ENCODE data around the gene IRGC. TPM values are rescaled to one million over a fixed set of nuclear protein-coding genes. Genes with fewer than 3 reads are reported as not detected.

IRGC gene
- total RNA-seq, 4 donors from 2014 or later: not detected

DNA sequence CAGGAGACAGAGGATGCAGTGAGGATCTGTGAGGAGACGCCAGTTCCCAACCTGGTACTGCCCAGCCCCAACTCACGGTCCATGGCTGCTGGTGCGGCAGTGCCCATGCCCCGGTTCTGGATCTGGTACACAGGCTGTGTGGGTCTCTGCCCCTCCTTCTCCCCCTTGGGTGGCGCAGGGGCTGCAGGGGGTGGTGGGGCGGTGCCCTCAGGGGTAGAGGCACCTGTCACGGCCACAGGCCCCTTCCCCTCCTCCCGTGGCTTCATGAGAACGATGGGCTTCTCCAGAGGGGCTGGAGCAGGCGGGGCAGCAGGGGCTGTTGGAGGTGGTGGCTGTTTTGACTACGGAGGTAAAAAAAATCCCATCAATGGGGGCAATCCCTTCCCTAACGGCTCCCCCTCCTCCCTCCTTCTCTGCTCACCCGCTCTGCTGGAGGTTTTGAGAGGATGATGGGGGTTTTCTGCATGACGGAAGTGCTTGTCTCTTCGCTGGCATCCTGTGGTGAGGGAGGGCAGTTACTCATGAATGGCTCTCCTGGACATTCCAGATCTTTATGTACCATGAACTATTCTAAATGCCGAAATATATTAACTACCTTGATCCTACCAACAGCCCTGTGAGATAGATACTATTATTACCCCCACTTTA is 31.8 kb downstream of the IRGC start:
- Histone ChIP-seq H3K9me3 (no peaks in the 10 kb centered on the region), H3K4me3 (no peak overlapping the region), H3K27ac (no peak overlapping the region), H3K36me3 (peaks cover 2 to 89% (median 22%) of the 10 kb centered on the region in 3 donors), H3K4me1 (peaks cover 0 to 35% (median 13%) of the 10 kb centered on the region in 4 donors), H3K27me3 (no peaks in the 10 kb centered on the region)
- TF ChIP-seq EP300 (IDR thresholded peaks at IDR 0.05) (no peak), POLR2A (IDR thresholded peaks at IDR 0.05) (no peak)
- TF ChIP-seq, protein P1, sequence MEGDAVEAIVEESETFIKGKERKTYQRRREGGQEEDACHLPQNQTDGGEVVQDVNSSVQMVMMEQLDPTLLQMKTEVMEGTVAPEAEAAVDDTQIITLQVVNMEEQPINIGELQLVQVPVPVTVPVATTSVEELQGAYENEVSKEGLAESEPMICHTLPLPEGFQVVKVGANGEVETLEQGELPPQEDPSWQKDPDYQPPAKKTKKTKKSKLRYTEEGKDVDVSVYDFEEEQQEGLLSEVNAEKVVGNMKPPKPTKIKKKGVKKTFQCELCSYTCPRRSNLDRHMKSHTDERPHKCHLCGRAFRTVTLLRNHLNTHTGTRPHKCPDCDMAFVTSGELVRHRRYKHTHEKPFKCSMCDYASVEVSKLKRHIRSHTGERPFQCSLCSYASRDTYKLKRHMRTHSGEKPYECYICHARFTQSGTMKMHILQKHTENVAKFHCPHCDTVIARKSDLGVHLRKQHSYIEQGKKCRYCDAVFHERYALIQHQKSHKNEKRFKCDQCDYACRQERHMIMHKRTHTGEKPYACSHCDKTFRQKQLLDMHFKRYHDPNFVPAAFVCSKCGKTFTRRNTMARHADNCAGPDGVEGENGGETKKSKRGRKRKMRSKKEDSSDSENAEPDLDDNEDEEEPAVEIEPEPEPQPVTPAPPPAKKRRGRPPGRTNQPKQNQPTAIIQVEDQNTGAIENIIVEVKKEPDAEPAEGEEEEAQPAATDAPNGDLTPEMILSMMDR (IDR thresholded peaks at IDR 0.05): no peak
- DNase-seq (ENCODE audit: low spot score in 2 of 2): no peak
- 77 to 80% methylated on average over 16 of the region's 16 CpGs for WGBS, 2 donors

DNA sequence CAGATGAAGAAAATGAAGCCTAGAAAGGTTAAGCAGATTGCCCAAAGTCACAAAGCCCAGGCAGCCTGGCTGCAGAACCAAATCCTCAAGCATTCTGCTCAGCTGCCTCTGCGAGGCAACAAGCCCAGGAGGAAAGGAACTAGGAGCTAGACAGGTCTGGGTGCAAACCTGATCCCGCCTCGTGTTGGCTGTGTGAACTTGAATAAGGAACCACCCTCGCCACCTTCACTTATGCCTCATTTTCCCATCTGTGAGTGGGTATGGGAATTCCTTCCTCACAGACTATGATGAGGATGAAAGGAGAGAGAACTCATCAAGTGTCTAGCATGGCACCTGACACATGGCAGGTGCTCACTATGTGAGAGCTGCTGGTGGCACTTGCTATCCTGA is 32.3 kb downstream of the IRGC start:
- Histone ChIP-seq H3K36me3 (peaks cover 2 to 83% (median 22%) of the 10 kb centered on the region in 3 donors), H3K27ac (no peak overlapping the region), H3K4me1 (peaks cover 0 to 35% (median 18%) of the 10 kb centered on the region in 4 donors), H3K27me3 (no peaks in the 10 kb centered on the region), H3K4me3 (no peak overlapping the region), H3K9me3 (no peaks in the 10 kb centered on the region)
- DNase-seq (ENCODE audit: low spot score in 2 of 2): no peak
- TF ChIP-seq, protein P1 (IDR thresholded peaks at IDR 0.05): no peak
- TF ChIP-seq POLR2A (IDR thresholded peaks at IDR 0.05): no peak
- no peak for TF ChIP-seq EP300 (IDR thresholded peaks at IDR 0.05)
- WGBS, 2 donors: 89 to 90% methylated on average over 4 of the region's 4 CpGs

DNA sequence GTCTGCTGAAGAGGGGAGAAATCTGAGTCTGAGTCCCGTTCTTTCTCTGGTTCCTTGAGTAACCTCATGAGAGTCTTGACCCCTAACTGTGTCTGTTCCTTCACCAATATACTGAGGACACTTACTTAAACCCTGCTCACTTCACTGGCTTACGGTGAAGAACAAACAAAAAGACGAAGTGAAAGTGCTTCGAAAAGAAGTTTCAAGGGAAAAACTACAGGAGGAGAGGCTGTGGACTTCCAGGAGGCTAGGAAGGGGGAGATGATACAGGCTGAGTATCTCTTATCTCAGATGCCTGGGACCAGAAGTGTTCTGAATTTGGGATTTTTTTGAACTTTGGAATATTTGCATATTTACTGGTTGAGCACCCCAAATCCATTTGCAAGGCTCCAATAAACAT is 32.8 kb downstream of the IRGC start:
- Histone ChIP-seq H3K27me3 (no peaks in the 10 kb centered on the region), H3K4me3 (no peak overlapping the region), H3K27ac (no peak overlapping the region), H3K4me1 (peaks cover 0 to 37% (median 20%) of the 10 kb centered on the region in 4 donors), H3K36me3 (peaks cover 2 to 78% (median 22%) of the 10 kb centered on the region in 3 donors), H3K9me3 (no peaks in the 10 kb centered on the region)
- TF ChIP-seq, protein P1 (IDR thresholded peaks at IDR 0.05): no peak
- TF ChIP-seq EP300 (IDR thresholded peaks at IDR 0.05) (no peak), POLR2A (IDR thresholded peaks at IDR 0.05) (no peak)
- DNase-seq (ENCODE audit: low spot score in 2 of 2): no peak
- WGBS, 2 donors: 81 to 84% methylated on average over 4 of the region's 4 CpGs

DNA sequence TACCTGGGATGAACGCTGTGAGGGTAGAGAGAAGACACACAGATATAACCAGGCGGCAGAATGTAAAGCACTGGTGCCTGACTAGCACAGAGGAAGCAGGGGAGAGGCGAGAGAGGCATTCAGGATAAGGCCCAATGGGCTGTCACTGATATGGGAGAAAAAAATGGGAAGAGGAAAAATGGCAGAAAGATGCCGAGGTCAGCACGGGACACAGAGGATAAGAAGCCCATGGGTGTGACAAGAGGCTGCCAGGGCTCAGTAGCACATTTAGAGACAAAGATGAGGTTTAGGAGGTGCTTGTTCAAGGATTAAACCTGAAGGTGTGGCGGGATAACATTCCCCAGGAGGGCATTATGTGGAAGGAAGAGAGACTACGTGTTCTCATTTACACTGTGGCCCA is 33.3 kb downstream of the IRGC start:
- Histone ChIP-seq H3K36me3 (peaks cover 2 to 74% (median 19%) of the 10 kb centered on the region in 3 donors), H3K27ac (no peak overlapping the region), H3K4me1 (peaks cover 0 to 42% (median 23%) of the 10 kb centered on the region in 4 donors), H3K27me3 (no peaks in the 10 kb centered on the region), H3K4me3 (no peak overlapping the region), H3K9me3 (no peaks in the 10 kb centered on the region)
- 87 to 89% methylated on average over 7 of the region's 7 CpGs for WGBS, 2 donors
- no peak for TF ChIP-seq POLR2A (IDR thresholded peaks at IDR 0.05)
- no peak for DNase-seq (ENCODE audit: low spot score in 2 of 2)

DNA sequence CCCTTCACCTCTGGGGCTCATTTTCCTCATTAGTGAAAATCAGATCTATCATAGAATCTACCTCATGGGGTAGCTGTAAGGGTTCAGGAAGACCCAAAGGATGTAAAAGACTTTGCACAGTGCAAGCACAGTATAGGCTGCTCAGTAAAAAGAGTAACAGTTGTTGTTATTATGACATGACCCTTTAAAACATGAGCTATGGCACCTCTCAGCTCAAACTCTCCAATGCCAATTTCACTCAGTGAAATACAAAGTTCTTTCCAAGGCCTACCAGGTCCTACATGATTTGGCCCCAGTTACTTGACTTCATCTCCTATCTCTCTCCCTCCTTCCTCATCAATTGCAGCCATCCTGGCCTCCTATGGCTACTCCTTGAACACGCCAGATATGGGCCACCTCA is 34.0 kb downstream of the IRGC start:
- Histone ChIP-seq H3K36me3 (peaks cover 2 to 66% (median 15%) of the 10 kb centered on the region in 3 donors), H3K4me3 (no peak overlapping the region), H3K27me3 (no peaks in the 10 kb centered on the region), H3K9me3 (no peaks in the 10 kb centered on the region), H3K4me1 (peaks cover 0 to 37% (median 23%) of the 10 kb centered on the region in 4 donors), H3K27ac (no peak overlapping the region)
- WGBS, 2 donors: 92 to 97% methylated on average over 1 of the region's 1 CpG
- no peak for DNase-seq (ENCODE audit: low spot score in 2 of 2)
- TF ChIP-seq POLR2A (IDR thresholded peaks at IDR 0.05) (no peak), EP300 (IDR thresholded peaks at IDR 0.05) (no peak)
- TF ChIP-seq, protein P1 (IDR thresholded peaks at IDR 0.05): no peak
